Spinal cord (tissue), 10 donors: ENCODE measurements around the gene FRY. TPM values are rescaled to one million over a fixed set of nuclear protein-coding genes. Genes with fewer than 3 reads are reported as not detected.
A peak's percentile ranks its signal among the peaks of the same experiment; 100 is the strongest.

Source experiments
- DNase-seq, 6 donors: peaks; one replicate each; pipeline versions ENCODE4 v3.0.0 to v3.0.0-alpha.2; 2013 to 2015; ENCODE audit warnings: low spot score in 6 of 6, low read depth in 4 of 6
- H3K27ac ChIP-seq: one replicate; pipeline ENCODE4 v1.5.1; 2013; ENCODE audit warnings: low read depth, low read length, control low read depth
- H3K27me3 ChIP-seq: one replicate; pipeline ENCODE4 v1.6.1; 2013; ENCODE audit warnings: low read length; ENCODE audit not compliant: control insufficient read depth, insufficient read depth
- H3K36me3 ChIP-seq: one replicate; pipeline ENCODE4 v1.6.1; 2013; ENCODE audit warnings: low read length; ENCODE audit not compliant: control insufficient read depth, insufficient read depth
- H3K4me1 ChIP-seq: one replicate; pipeline ENCODE4 v1.6.1; 2013; ENCODE audit warnings: low read length; ENCODE audit not compliant: control insufficient read depth, insufficient read depth
- H3K4me3 ChIP-seq: one replicate; pipeline ENCODE4 v1.5.1; 2013; ENCODE audit warnings: low read depth, low read length, control low read depth
- H3K9me3 ChIP-seq: one replicate; pipeline ENCODE4 v1.6.1; 2013; ENCODE audit warnings: low read length; ENCODE audit not compliant: control insufficient read depth, insufficient read depth
- WGBS: methylation state at CpG from one replicate; pipeline ENCODE4 v1.1.5; 2013; ENCODE audit warnings: missing lambda C conversion rate; ENCODE audit not compliant: insufficient coverage; 5-methylcytosine and 5-hydroxymethylcytosine counted together
- polyA plus RNA-seq, 2 donors: library from polyadenylated mRNA; unstranded; fragments of 120-200 nt; gene quantifications; one replicate each; pipeline ENCODE4 v1.2.1, GENCODE V29; 2013; ENCODE audit not compliant: insufficient read length in 2 of 2
- total RNA-seq, 2 donors: library from RNA; depleted of rRNA in 1 of 2; stranded (reverse); fragments of 120-200 nt in 1 of 2; fragments of >200 nt in 1 of 2; gene quantifications; one replicate each; pipeline versions ENCODE4 v1.2.3 to v1.2.4, GENCODE V29; 2013 to 2014
- donor health status: healthy.

Gene FRY
- total and polyA plus RNA-seq, 4 donors = 55.9 to 97.8 (median 92.7) TPM

DNA sequence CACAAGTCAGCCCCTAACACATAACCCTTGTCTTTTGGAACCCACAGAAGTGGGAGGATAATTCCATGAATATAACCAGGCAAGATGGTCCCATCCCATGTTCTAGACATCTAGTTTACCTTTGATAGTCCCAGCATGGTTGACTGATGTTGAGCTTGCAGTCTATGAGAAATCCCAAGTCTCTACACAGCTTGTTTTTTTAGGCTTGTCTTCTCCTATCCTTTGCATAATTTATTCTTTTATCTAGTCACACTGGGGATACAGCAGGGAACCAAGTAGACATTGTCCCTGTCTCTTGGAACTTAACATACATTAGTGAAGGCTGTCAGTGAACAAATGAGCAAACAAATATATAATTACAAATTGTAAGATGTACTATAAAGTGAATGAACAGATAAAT is 19.6 kb upstream of the FRY start:
- Histone ChIP-seq H3K9me3 (no peaks in the 10 kb centered on the region), H3K27ac (no peak overlapping the region), H3K4me3 (no peak overlapping the region), H3K36me3 (no peaks in the 10 kb centered on the region), H3K27me3 (no peaks in the 10 kb centered on the region), H3K4me1 (no peaks in the 10 kb centered on the region)
- no peak for DNase-seq

DNA sequence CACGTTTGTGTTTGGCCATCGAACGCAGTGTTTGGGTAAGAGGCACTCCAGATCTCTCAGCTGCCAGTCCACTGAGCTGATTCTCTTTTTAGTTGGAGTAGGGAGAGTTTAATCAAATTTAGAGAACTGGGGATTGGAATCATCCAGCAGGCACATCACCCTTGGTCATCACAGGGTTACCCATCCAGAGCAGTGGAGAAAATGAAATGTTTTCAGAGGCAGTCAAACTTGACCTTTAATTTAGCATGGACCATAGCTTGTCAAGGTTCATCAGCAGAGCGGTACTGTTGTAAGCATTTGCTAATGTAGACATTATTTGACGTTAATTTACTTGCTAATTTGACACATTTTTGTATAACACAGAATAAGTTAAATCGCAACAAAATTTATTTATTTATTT is 18.4 kb upstream of the FRY start:
- 100% methylated on average over 3 of the region's 6 CpGs for WGBS
- DNase-seq = no peak
- no peaks in the 10 kb centered on the region for H3K4me1 ChIP-seq
- no peaks in the 10 kb centered on the region for H3K9me3 ChIP-seq
- H3K4me3 ChIP-seq = no peak overlapping the region
- no peak overlapping the region for H3K27ac ChIP-seq
- no peaks in the 10 kb centered on the region for H3K27me3 ChIP-seq
- no peaks in the 10 kb centered on the region for H3K36me3 ChIP-seq

DNA sequence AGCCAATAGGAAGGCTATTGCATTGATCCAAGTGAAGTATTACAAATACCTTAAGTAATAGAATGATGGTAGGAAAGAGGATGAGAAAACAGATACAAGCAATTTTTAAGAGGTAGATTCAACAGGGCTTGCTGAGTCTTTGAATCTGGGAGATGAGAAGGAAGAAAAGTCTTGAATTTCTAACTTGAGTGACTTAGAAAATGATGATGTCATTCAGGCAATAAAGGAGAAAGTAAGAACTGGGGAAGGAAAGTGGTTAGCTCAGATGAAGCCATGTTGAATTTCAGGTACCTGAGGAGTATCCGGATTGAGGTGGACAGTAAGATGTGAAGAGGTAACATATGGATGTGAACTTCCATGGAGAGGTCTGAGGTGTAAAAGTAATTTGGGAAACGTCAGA is 15.5 kb upstream of the FRY start:
- Histone ChIP-seq H3K36me3 (no peaks in the 10 kb centered on the region), H3K4me3 (no peak overlapping the region), H3K27ac (no peak overlapping the region), H3K9me3 (no peaks in the 10 kb centered on the region), H3K27me3 (no peaks in the 10 kb centered on the region), H3K4me1 (no peaks in the 10 kb centered on the region)
- no peak for DNase-seq
- WGBS = 100% methylated on average over 1 of the region's 2 CpGs

DNA sequence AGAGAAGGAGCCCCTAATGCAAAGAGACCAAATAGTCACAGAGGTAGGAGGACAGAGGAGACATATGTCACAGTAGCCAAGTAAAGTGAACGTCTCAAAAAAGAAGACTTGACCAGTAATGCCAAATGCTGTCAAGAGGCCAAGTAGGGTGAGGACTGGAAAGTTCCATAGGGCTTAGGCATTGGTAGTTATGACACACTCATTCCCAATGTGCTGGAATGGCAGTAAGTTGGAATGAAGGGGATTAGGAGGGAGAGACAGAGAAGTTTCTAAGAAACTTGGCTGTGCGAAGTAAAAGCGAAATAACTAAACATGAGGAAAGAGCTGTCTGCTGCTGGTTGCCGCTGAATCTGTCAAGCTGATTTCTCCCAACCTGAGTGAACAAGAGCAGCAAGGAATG is 14.9 kb upstream of the FRY start:
- Histone ChIP-seq H3K27me3 (no peaks in the 10 kb centered on the region), H3K27ac (no peak overlapping the region), H3K36me3 (no peaks in the 10 kb centered on the region), H3K4me3 (no peak overlapping the region), H3K9me3 (no peaks in the 10 kb centered on the region), H3K4me1 (no peaks in the 10 kb centered on the region)
- DNase-seq = no peak
- WGBS = 91% methylated on average over 4 of the region's 4 CpGs

DNA sequence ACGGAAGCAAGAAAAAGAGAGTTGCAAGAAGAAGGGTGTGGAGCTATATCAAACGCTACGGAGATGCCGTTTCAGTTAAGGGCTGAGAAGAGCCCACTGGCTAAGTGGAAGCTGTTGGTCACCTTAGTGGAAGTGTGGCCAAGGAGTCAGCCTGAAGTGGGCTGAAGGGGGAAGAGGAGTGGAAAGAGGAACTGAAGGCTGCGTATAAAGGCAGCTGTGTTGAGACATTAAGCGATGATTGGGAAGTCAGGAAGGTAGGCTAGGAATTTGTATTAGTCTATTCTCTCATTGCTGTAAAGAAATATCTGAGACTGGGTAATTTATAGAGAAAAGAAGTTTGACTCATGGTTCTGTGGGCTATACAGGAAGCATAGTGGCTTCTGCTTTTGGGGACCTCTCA is 14.1 kb upstream of the FRY start:
- Histone ChIP-seq H3K27ac (no peak overlapping the region), H3K9me3 (no peaks in the 10 kb centered on the region), H3K4me3 (no peak overlapping the region), H3K27me3 (no peaks in the 10 kb centered on the region), H3K36me3 (no peaks in the 10 kb centered on the region), H3K4me1 (peaks cover 3% of the 10 kb centered on the region)
- 88% methylated on average over 6 of the region's 6 CpGs for WGBS
- no peak for DNase-seq

DNA sequence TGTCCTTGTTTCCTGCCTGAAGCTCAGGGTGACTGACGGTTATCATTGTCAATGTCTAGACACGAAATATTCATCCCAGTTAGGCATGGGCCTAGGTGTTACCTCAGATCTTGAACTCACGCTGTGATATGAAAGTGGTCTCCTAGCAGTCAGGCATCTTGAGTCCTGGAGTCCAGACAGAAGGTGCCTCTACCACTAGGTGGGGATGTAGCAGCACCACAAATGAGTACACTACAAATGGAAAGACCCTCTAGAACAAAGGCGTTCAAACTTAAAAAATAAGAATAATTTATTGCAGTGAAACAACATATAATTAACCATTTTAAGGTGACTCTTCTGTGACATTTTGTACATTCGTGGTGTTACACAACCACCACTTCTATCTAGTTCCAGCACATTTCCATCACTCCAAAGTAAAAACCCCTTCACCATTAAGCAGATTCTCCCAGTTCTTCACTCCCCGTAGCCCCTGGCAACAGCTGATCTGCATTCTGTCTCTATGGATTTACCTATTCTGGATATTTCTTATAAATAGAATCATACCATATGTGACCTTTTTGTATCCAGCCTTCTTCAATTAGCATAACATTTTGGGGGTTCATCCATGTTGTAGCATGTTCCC is 11.9 kb upstream of the FRY start:
- H3K27ac ChIP-seq = no peak overlapping the region
- WGBS = 37% methylated on average over 3 of the region's 6 CpGs
- peak in 2 of 6 donors; percentile 65 to 79 for DNase-seq
- no peak overlapping the region for H3K4me3 ChIP-seq
- no peaks in the 10 kb centered on the region for H3K27me3 ChIP-seq
- no peaks in the 10 kb centered on the region for H3K9me3 ChIP-seq
- H3K36me3 ChIP-seq = no peaks in the 10 kb centered on the region
- peaks cover 3% of the 10 kb centered on the region for H3K4me1 ChIP-seq

DNA sequence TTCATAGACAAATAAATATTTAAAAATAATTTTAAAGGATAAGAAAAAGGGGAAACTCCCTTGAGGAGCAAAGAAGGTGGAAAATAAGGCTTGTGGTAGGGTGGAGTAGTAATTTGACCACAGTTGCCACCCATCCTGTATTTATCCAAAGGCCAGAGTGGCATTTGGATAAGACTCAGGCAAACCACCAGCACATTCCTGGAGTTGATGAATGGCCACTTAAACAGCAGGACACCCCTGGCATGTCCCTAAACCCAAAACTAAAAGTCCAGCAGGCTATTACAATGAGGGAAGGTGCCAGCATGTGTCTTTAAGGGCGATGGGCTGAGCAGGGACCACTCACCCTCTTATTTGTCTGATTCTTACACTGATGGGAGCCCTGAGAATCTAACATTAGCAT is 9.8 kb upstream of the FRY start:
- DNase-seq = no peak
- no CpG with 5 or more reads among the region's 1 CpG for WGBS
- no peak overlapping the region for H3K27ac ChIP-seq

DNA sequence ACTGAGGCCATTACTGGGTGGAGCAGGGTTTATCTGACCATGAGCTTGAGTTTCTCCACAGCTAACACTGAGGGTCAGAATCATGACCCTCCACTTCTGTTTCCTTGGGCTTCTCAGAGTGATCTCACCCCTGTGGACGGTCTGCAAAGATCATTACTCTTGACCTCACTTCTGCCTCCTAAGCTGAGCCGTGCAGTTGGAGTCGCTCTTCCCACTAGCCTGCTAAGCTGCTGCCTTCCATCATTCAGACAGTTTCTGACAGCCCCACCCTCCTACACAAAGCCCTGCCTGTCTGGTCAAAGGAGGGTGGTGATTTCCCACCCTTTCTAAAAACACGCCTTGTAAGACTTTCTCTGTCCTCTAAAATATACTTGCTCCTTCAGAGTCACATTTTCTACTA is 9.3 kb upstream of the FRY start:
- DNase-seq = no peak
- H3K27ac ChIP-seq = no peak overlapping the region
- H3K9me3 ChIP-seq = no peaks in the 10 kb centered on the region
- no peak overlapping the region for H3K4me3 ChIP-seq
- H3K36me3 ChIP-seq = no peaks in the 10 kb centered on the region
- peaks cover 3% of the 10 kb centered on the region for H3K4me1 ChIP-seq
- 13% methylated on average over 3 of the region's 4 CpGs for WGBS
- no peaks in the 10 kb centered on the region for H3K27me3 ChIP-seq

More for the DNA sequence above, 9.8 kb upstream of the FRY start:
- Histone ChIP-seq H3K9me3 (no peaks in the 10 kb centered on the region), H3K4me3 (no peak overlapping the region), H3K4me1 (peaks cover 3% of the 10 kb centered on the region), H3K27me3 (no peaks in the 10 kb centered on the region), H3K36me3 (no peaks in the 10 kb centered on the region)

DNA sequence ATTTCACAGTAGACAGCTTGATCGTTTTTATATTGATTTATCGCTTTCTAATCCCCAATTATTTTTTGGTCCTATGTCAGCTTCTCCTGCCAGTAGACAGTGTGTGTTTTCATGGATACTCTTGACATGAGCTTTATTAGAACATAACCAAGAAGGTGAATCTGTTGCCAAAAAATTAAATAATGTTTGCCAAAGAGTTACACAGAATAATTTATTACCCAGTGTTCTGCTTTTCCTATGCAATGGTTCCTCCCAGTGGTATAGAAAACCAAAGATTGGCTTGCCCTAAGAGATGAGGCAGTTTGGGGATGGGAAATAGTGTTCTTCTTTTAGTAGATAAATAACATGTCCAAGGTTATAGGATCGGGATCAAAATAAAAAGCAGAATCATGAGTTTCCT is 8.5 kb upstream of the FRY start:
- Histone ChIP-seq H3K9me3 (no peaks in the 10 kb centered on the region), H3K36me3 (no peaks in the 10 kb centered on the region), H3K27ac (no peak overlapping the region), H3K27me3 (no peaks in the 10 kb centered on the region), H3K4me3 (no peak overlapping the region), H3K4me1 (peaks cover 3% of the 10 kb centered on the region)
- WGBS = no CpG with 5 or more reads among the region's 3 CpGs
- DNase-seq = no peak

DNA sequence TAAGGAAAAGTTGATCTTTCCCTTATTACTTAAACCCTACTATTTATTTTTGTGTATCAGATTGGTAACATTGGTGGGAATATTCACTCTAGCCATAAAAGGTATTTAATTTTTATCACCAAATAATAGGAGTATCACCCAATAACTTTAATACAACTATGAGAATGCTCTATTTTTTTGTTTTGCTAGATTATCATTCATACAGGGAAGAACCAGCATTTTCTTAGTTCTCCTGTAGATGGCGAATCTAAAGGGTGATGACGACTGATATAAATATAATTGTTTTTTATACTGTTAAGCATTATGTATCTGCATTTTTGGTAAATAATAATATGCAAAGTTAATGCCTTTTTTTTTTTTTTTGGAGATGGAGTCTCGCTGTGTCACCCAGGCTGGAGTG is 7.9 kb upstream of the FRY start:
- Histone ChIP-seq H3K36me3 (no peaks in the 10 kb centered on the region), H3K27me3 (no peaks in the 10 kb centered on the region), H3K27ac (no peak overlapping the region), H3K9me3 (no peaks in the 10 kb centered on the region), H3K4me3 (no peak overlapping the region), H3K4me1 (peaks cover 3% of the 10 kb centered on the region)
- WGBS = no CpG with 5 or more reads among the region's 3 CpGs
- no peak for DNase-seq
